Activated naive CD4-positive, alpha-beta T cell treated with Interleukin-2 at 50 U/mL for 16 hours (primary cell): ENCODE results near the gene PLPPR2.
"Not testable (repeated sequence)": the region's sequence is repeated elsewhere in the genome, so short reads cannot be mapped to it uniquely, and the experiment has no call there.

Experiments
- DNase-seq: peaks from one replicate; pipeline ENCODE4 v3.0.0-alpha.2; 2020

Gene PLPPR2, protein sequence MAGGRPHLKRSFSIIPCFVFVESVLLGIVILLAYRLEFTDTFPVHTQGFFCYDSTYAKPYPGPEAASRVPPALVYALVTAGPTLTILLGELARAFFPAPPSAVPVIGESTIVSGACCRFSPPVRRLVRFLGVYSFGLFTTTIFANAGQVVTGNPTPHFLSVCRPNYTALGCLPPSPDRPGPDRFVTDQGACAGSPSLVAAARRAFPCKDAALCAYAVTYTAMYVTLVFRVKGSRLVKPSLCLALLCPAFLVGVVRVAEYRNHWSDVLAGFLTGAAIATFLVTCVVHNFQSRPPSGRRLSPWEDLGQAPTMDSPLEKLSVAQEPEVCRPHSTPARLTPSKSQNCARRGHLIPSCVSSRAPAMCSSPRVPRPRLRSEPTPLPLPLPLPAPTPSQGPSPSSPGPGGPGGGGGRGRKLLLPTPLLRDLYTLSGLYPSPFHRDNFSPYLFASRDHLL

GRCh38 chr19:11355160-11356073 is at the start of gene PLPPR2:
PLPPR2 (plus strand) TSS chr19:11355432; CDS start chr19:11357674, 2,242 bp downstream.
- peak; percentile 84 for DNase-seq

- no peak for DNase-seq
Measured at GRCh38 chr19:11306337-11306736, 48.9 kb upstream of the PLPPR2 start.

GRCh38 chr19:11320278-11320995 is 34.8 kb upstream of the PLPPR2 start:
- DNase-seq, result not testable (repeated sequence)

- DNase-seq, result no peak
Measured at GRCh38 chr19:11321191-11322126, 33.8 kb upstream of the PLPPR2 start.

- DNase-seq, result no peak
Measured at GRCh38 chr19:11322269-11323024, 32.8 kb upstream of the PLPPR2 start.

- DNase-seq, result no peak
Measured at GRCh38 chr19:11323601-11324078, 31.6 kb upstream of the PLPPR2 start.

DNA sequence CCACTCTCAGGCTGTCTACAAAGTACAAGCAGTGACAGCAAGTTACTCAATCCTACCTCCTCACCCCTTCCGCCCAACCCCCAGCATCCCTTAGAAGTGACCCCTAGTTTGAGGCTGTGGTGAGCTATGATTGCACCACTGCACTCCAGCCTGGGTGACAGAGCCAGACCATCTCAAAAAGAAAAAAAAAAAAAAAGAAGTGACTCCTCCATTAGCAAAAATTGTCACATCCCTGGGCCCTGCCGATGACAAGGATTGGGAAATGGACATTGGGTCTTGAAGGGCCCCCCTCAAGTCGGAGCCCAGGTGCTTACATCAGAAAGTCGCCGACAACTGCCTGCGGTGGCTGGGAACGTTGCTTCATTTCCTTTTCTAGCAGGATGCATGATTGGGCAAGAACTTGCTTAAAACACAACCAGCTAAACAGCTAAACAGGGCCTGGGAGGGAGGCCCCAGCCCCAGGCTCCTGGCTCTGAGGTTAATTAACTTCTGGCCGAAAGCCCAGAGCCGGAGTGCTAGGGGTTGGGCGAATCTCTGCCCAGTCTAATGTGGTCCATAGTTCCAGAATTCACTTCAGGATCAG is 31.1 kb upstream of the PLPPR2 start:
- peak; percentile 31 for DNase-seq

DNA sequence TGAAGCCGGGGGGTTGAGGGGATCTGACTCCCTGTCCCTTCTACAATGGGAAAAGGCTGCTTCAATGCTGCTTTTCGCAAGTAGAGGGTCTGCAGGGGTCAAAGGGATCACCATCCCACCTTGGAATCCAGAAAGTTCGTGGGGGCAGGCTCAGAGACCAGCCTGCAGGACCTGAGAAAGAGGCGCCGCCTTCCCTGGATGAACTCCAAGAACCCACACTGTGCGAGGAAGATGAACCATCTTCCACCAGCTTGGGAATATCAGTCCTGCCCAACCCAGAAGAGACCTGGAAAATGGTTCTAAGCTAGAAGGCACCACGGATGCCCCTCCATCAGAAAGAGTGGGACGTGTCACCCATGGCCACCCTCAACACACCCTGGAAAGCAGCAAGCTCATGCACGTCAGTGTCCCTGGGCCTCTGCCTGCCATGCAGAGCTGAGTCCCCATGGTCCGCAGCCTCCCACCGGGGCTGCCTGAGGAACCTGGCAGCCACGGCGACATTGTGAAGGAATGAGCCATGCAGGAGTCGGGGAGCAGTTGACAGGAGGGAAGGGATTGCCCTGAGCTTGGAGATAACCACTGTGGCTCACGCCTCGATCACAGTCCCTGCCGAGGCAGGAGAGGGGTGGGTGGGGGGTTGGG is 30.4 kb upstream of the PLPPR2 start:
- DNase-seq, result no peak

- DNase-seq, result no peak
Measured at GRCh38 chr19:11325544-11325943, 29.7 kb upstream of the PLPPR2 start.

GRCh38 chr19:11330127-11330526 is 25.1 kb upstream of the PLPPR2 start:
- no peak for DNase-seq

DNA sequence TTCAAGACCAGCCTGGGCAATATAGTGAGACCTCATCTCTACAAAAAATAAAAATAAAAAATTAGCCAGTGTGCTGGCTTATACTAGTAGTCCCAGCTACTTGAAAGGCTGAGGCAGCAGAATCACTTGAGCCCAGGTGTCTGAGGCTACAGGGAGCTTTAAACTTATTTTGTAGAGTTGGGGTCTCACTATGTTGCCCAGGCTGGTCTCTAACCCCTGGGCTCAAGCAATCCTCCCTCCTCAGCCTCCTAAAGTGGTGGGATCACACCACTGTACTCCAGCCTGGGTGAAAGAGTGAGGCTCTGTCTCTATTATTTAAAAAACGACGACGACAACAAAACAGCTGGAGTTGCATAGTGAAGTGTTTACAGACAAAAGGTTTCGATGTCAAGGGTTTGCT is 23.7 kb upstream of the PLPPR2 start:
- no peak for DNase-seq

- DNase-seq, result no peak
Measured at GRCh38 chr19:11332822-11333221, 22.4 kb upstream of the PLPPR2 start.

DNA sequence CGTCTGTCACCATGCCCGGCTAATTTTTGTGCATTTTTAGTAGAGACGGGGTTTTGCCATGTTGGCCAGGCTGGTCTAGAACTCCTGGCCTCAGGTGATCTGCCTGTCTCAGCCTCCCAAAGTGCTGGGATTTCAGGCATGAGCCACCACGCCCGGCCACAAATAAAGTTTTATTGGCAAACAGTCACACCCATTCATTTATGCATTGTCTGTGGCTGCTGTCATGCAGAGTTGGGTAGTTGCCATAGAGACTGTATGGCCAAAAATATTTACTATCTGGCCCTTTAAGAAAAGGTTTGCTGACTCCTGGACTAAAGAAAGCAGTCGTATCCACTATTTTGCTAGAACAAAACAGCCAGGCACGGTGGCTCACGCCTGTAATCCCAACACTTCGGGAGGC is 21.4 kb upstream of the PLPPR2 start:
- not testable (repeated sequence) for DNase-seq

- no peak for DNase-seq
Measured at GRCh38 chr19:11335449-11336146, 19.6 kb upstream of the PLPPR2 start.

DNA sequence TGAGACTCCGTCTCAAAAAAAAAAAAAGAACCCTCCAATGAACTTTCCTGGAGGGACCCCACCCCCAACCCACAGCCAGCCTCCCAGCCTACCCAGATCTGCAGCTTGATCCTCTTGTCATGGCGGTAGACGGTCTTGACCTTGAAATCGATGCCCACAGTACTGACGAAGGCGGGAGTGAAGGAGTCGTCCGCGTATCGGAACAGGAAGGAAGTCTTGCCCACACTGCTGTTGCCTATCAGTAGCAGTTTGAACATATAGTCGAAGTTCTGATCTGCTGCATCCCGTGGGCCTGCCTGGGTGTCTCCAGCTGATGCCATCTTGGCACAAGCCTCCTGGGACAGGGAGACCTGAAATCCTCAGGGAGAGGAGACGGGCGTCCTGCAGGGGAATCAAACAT is 18.2 kb upstream of the PLPPR2 start:
- DNase-seq, result no peak

GRCh38 chr19:11338121-11338520 is 17.1 kb upstream of the PLPPR2 start:
- DNase-seq, result no peak

- DNase-seq, result no peak
Measured at GRCh38 chr19:11338569-11339253, 16.5 kb upstream of the PLPPR2 start.

DNA sequence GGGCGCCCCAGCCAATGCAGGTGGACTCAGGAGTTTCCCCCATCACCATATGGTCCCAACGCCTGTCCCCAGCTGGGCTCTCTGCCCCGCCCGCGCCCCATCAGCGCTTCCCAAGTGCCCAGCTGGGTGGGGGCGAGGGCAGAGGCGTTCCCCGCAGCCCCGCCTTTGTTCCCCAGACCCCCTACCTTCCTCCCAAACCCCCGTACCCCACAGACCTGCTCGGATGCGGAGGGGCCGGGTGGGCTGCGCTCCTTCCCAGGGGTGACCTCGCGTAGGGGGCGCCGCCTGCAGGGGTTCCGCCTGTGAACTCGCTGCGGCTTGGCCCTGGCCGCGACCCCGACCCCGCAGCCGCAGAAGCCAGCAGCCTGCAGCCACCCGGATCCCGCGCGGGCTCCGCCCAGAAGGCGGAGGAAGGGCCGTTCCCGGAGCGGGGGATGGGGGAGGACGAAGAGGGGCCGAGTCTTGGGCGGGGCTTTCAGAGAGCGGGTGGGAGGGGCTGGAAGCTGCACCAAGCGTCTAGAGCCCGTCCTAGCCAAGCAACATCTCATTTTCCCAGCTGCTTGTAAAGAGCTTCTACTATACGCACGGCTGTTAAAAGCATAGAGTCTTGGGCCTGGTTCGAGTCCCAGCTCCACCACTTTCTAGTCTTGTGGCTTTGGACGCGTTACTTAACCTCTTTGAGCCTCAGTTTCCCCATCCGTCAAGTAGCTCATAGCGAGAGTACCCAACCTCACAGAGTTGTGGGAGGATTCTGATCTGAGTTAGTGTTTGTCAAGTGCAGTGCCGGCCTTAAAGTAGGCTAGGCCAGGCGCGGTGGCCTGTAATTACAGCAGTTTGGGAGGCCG is 15.8 kb upstream of the PLPPR2 start, which contains the start of gene RAB3D:
TSS of gene RAB3D (minus strand) at position 404 of the 845 bp plus-strand sequence. CDS start 2,258 bp downstream, outside the sequence.
- peak; percentile 84 for DNase-seq
